Activated T-cell treated with anti-CD3 and anti-CD28 coated beads for 24 hours (primary cell): Measurements from ENCODE around the gene CAND2.
"Not testable (repeated sequence)": the region's sequence is repeated elsewhere in the genome, so short reads cannot be mapped to it uniquely, and the experiment has no call there.

Experiments
- DNase-seq: peaks from one replicate; pipeline ENCODE4 v3.0.0-alpha.2; 2020; ENCODE audit warnings: low read depth

CAND2 gene

DNA sequence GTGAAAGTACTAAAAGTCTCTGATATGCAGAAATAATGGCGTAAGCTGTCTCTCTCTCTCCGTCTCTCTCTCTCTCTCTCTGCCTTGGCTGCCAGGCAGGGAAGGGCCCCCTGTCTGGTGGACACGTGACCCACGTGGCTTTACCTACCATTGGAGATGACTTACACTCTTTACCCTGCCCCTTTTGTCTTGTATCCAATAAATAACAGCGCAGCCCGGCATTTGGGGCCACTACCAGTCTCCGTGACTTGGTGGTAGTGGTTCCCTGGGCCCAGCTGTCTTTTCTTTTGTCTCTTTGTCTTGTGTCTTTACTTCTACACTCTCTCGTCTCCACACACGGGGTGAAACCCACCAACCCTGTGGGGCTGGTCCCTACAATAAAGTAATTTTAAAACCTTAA lies 25.2 kb upstream of the CAND2 start:
- no peak for DNase-seq

DNA sequence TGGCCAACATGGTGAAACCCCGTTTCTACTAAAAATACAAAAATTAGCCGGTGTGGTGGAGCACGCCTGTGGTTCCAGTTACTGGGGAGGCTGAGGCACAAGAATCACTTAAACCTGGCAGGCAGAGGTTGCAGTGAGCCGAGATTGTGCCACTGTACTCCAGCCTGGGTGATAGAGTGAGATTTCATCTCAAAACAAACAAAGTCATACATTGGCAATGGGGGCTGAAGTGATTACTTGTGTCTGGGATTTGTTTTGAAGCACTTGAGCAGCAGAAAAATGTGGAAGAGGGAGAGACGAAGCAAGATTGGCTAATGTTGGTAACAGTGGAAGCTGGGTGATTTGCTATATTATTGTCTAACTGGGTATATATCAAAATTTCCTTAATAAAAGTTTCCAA lies 24.0 kb upstream of the CAND2 start:
- DNase-seq: no peak

DNA sequence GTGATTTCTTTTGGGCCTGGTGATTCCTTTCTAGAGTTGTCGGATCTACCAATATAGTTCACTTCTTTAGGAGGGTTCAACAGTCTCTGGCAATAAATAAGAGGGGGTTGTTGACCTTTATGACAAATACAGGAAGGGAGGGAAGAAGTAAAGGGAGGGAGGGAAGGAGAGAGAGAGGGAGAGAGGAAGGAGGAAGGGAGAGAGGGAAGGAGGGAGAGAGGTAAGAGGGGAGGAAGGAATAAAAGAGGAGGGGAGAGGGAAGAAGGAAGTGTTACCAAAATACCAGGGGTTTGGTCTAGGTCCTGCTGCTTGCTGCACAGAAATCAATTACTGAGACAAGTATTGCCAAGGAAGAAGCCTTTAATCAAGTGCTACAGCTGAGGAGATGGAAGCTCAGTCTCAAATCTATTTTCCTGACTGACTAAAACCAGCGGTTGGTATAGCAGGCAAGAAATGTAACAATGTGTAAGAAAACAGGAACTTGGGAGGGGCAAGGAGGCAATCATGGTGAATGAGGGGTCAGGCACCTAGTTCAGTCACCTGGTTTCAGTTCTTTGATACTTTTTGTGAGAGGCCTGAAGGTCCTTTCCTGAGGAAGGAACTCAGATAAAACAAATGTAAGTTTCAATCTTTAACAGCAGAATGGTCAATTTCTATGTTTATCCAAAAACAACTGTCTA lies 23.3 kb upstream of the CAND2 start:
- no peak for DNase-seq

DNA sequence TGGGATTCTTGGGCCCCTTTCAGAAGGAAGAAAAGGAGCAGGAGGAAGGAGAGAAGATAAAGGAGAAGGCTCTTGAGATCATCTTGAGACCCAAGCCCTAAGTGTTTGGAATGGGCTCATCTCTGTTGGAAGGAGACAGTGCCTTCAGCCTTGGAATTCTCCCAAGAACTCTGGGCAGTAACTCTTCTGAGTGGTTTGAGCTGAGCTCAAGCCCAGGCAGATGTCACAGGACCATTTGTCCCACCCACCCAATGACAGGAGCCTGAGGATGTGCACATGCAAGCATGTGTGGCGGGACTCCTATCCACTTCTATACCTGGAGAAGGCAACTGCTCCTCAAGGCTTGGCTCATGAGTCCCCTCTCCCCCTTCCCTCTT lies 22.8 kb upstream of the CAND2 start:
- DNase-seq: no peak

- DNase-seq: no peak
Measured at GRCh38 chr3:12774619-12775018, 21.9 kb upstream of the CAND2 start.

DNA sequence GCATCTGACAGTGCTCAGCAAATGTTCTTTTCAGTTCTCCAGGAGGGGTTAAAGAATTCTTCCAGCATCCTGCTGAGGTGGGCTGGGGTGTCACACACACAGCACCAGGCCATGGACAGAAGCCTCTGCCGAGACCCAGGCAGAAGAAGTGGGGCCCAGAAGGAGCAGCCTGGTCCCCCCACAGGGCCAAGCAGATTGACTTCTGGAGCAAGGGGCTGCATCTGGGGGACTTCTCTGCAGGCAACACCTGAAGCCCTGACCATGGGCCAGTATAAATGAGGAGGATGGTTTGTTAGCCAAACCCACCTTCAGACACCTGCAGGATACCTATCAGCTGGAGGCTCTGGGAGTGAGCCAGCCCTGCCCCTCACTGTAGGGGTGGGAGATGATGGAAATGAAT lies 21.3 kb upstream of the CAND2 start:
- DNase-seq: no peak

DNA sequence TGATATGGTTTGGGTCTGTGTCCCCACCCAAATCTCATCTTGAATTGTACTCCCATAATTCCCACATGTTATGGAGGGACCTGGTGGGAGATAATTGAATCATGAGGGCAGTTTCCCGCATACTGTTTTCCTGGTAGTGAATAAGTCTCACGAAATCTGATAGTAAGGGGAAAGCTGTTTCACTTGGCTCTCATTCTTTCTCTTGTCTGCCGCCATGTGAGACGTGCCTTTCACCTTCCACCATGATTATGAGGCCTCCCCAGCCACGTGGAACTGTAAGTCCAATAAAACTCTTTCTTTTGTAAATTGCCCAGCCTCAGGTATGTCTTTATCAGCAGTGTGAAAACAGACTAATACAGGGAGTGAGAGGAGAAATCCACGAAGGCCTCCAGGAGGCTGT lies 20.5 kb upstream of the CAND2 start:
- not testable (repeated sequence) for DNase-seq

DNA sequence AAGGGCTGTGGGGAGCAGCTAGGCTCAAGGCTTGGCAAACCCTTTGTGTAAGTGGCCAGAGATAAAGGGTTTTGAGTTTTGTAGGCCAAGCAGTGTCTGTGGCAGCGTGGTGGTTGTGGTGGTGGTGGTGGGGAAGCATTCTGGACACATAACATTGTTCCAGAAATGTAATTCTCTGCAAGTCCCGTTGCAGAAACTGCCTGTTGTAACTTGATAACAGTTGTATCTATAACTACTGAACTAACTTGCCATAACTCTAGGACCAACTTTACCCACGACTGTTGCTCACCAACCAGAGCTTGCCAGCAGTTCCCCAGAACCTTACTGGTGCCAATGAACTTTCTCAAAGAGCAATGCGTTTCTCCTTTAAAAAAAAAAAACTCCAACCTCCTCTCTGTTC lies 19.3 kb upstream of the CAND2 start:
- DNase-seq: no peak

GRCh38 chr3:12780751-12781150 lies 15.7 kb upstream of the CAND2 start:
- DNase-seq: no peak

GRCh38 chr3:12782172-12782815 lies 14.2 kb upstream of the CAND2 start:
- no peak for DNase-seq

DNA sequence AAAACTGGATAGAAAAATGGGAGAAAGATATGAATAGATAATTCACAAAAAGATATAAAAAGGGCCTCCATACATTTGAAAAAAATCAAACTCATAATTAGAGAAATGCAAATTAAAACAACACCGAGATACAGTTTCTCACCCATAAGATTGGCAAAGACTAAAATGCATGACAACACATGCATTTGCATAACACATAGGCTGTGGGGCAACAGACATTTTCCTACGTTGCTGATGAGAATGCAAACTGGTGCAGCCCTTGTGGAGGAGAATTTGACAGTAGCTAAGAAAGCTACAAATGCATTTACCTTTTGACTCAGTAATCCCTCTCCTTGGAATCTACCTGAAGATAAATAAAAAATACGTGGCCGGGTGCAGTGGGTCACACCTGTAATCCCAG lies 11.4 kb upstream of the CAND2 start:
- no peak for DNase-seq

GRCh38 chr3:12787346-12787745 lies 9.1 kb upstream of the CAND2 start:
- DNase-seq: peak; percentile 38

- DNase-seq: not testable (repeated sequence)
Measured at GRCh38 chr3:12787967-12788690, 8.4 kb upstream of the CAND2 start.

DNA sequence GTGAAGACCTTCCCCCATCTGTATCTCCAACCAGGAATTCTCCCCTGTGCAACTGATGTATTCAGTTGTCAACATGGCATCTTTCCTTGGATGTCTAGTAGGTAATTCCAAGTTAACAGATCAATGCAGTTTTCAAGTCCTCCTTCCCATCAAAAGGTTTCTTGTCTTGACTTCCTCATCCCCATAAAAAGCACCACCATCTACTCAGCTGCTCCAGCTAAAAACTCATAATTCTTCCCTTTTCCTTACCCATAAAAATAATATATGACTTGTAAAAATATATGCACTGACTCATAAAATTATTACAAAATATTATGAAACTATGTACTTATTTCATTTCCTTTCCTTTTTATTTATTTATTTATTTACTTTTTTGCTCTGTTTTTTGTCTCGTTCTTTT lies 5.0 kb upstream of the CAND2 start:
- no peak for DNase-seq

DNA sequence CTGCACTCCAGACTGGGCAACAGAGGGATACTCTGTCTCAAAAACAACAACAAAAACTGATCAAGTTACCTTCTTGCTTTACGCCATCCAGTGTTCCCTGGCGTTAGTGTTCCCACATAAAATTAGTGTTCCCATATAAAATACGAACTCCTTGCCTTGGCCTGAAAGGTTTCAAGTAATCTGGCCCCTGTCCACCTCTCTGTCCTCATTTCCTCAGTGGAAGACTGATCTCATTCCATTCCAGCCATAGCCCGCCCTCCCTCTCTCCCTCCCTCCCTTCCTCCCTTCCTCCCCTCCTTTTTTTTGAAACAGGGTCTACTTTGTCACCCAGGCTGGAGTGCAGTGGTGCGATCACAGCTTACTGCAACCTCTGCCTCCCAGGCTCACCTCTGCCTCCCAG lies 2.8 kb upstream of the CAND2 start:
- no peak for DNase-seq

DNA sequence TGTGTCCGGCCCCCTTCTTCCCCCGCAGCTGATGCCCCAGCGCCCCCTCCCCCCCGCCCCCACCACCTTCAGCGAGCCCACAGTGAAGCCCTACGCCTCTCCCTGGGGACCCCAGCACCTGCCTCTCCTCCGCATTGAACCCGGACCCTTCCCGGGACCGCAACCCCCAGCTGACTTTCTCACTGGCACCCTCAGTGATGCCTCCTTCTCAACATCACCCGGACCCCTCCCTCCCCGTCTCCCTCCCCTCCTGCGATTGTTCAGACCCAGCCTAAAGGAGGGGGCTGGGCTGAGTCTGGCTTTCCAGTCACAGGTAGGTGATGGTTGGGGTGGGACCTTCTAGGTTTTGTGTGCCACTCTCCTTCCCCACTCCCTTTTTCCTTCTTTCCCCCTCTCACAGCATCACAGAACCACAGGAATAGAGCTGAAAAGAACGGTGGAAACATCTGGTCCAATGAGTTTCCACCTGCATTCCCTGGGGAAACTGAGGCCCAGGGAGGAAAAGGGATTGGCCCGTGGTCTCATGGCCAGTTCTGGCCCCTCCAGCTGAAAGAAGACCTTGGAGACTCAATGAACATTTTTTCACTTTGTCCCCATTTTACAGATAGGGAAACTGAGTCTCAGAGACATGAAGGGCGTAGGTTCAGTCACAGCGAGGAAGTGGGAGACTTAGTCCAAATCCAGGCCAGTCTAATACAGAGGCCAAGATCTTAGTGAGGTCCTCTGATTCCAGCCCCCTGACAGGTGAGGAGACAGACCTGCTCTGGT lies 828 bp downstream of the CAND2 start:
- no peak for DNase-seq

GRCh38 chr3:12797892-12798558 lies 1.5 kb downstream of the CAND2 start:
- DNase-seq: no peak

DNA sequence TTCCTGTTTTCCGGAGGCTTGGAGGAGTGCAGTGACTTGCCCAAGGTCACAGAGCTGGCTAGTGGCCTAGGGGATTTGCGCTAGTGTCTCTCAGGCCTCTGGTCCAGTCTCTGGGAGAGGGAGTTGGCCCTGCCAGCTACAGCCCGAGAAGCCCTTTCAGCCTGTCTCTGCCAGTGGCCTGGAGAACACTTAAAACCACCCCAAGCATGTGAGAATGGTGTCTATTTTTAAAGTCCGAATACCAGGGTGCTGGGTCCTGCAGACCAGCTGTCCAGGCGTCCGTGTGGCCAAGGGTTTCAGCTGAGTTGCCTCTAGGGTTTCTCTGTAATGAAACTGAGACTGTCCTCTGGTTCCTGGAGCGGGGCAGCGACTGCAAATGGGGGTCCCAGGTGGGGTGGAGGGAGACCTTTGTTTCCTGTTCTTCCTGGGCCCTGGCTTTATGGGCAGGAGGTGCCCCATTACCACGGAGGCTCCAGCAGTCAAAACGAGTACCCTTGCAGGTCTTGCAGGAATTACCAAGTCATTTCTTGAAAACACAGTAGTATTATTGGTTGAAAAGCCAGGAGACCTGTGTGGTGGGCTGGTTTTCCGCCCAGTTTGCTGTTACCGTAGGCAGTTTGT lies 2.2 kb downstream of the CAND2 start:
- DNase-seq: no peak

GRCh38 chr3:12799525-12800440 lies 3.3 kb downstream of the CAND2 start:
- no peak for DNase-seq

- DNase-seq: no peak
Measured at GRCh38 chr3:12803371-12803770, 6.9 kb downstream of the CAND2 start.

GRCh38 chr3:12807066-12807465 lies 10.6 kb downstream of the CAND2 start:
- no peak for DNase-seq
